Cardiac muscle cell (in vitro differentiated cells and primary cell): ENCODE results near the gene DSP. TPM values are rescaled to one million over a fixed set of nuclear protein-coding genes. Genes with fewer than 3 reads are reported as not detected.

Source experiments
- DNase-seq, 2 donors: peaks; one replicate each; pipeline versions ENCODE4 v3.0.0 to v3.0.0-alpha.2; 2010 to 2017; ENCODE audit warnings: low read depth in 1 of 2, low spot score in 1 of 2
- H3K27ac ChIP-seq: fragments of 200-600 bp; sonication (generic); 2 replicates; pipeline ENCODE4 v1.5.1; 2016
- H3K27me3 ChIP-seq: fragments of 200-600 bp; sonication (generic); 2 replicates; pipeline ENCODE4 v1.6.0; 2016; ENCODE audit warnings: control low read depth
- H3K36me3 ChIP-seq: fragments of 200-600 bp; sonication (generic); 2 replicates; pipeline ENCODE4 v1.5.1; 2016; ENCODE audit warnings: control low read depth
- H3K4me1 ChIP-seq: fragments of 200-600 bp; sonication (generic); 2 replicates; pipeline ENCODE4 v1.8.1; 2017; ENCODE audit warnings: low read depth, mild to moderate bottlenecking, mixed run types
- H3K4me3 ChIP-seq: fragments of 200-600 bp; sonication (generic); 2 replicates; pipeline ENCODE4 v1.5.1; 2016; ENCODE audit warnings: mild to moderate bottlenecking
- H3K9me3 ChIP-seq: fragments of 200-600 bp; sonication (generic); 2 replicates; pipeline ENCODE4 v1.5.1; 2017; ENCODE audit warnings: low read depth, mild to moderate bottlenecking, control low read depth
- CTCF ChIP-seq: IDR thresholded peaks from 2 replicates; pipeline ENCODE4 v1.5.1; 2012; ENCODE audit warnings: low read depth, mild to moderate bottlenecking, low read length
- polyA plus RNA-seq: library from polyadenylated mRNA; unstranded; fragments of >200 nt; fragmentation: Nextera tagmentation; extraction: Ambion mirVana; gene quantifications from 2 replicates; pipeline ENCODE4 v1.2.1, GENCODE V29; 2016
- total RNA-seq: library from RNA; depleted of rRNA; stranded (reverse); fragments of >200 nt; gene quantifications from 2 replicates; pipeline ENCODE4 v1.2.3, GENCODE V29; 2016

Gene DSP
- total and polyA plus RNA-seq, 2 experiments from 2014 or later, result 154 to 362 TPM

GRCh38 chr6:7579851-7580250 is 38.4 kb downstream of the DSP start:
- DNase-seq, result no peak
- H3K9me3 ChIP-seq, result no peaks in the 10 kb centered on the region
- no peak for TF ChIP-seq CTCF
- H3K36me3 ChIP-seq, result peaks cover 98% of the 10 kb centered on the region
- H3K4me3 ChIP-seq, result no peak overlapping the region
- no peak overlapping the region for H3K27ac ChIP-seq
- H3K27me3 ChIP-seq, result no peaks in the 10 kb centered on the region
- H3K4me1 ChIP-seq, result no peaks in the 10 kb centered on the region

- Histone ChIP-seq H3K36me3 (peaks cover 98% of the 10 kb centered on the region), H3K27ac (no peak overlapping the region)
Observed at GRCh38 chr6:7580537-7580926, 39.1 kb downstream of the DSP start.

GRCh38 chr6:7580927-7581618 is 39.6 kb downstream of the DSP start:
- Histone ChIP-seq H3K27me3 (no peaks in the 10 kb centered on the region), H3K27ac (no peak overlapping the region), H3K9me3 (no peaks in the 10 kb centered on the region), H3K36me3 (peaks cover 98% of the 10 kb centered on the region), H3K4me3 (no peak overlapping the region), H3K4me1 (no peaks in the 10 kb centered on the region)
- no peak for DNase-seq
- TF ChIP-seq CTCF, result no peak

More at GRCh38 chr6:7580537-7580926, 39.1 kb downstream of the DSP start:
- no peak overlapping the region for H3K4me3 ChIP-seq
- DNase-seq, result no peak
- TF ChIP-seq CTCF, result no peak
- no peaks in the 10 kb centered on the region for H3K9me3 ChIP-seq
- no peaks in the 10 kb centered on the region for H3K27me3 ChIP-seq
- no peaks in the 10 kb centered on the region for H3K4me1 ChIP-seq

- peaks cover 62% of the 10 kb centered on the region for H3K36me3 ChIP-seq
- DNase-seq, result no peak
- no peak overlapping the region for H3K27ac ChIP-seq
- H3K4me1 ChIP-seq, result peaks cover 4% of the 10 kb centered on the region
- TF ChIP-seq CTCF, result no peak
- H3K9me3 ChIP-seq, result no peaks in the 10 kb centered on the region
- H3K4me3 ChIP-seq, result no peak overlapping the region
- H3K27me3 ChIP-seq, result no peaks in the 10 kb centered on the region
Observed at GRCh38 chr6:7585287-7585930, 43.9 kb downstream of the DSP start.

GRCh38 chr6:7587631-7588100 is 46.2 kb downstream of the DSP start:
- H3K27me3 ChIP-seq, result no peaks in the 10 kb centered on the region
- H3K36me3 ChIP-seq, result peaks cover 42% of the 10 kb centered on the region
- H3K4me3 ChIP-seq, result no peak overlapping the region
- H3K4me1 ChIP-seq, result peaks cover 19% of the 10 kb centered on the region
- TF ChIP-seq CTCF, result no peak
- H3K9me3 ChIP-seq, result no peaks in the 10 kb centered on the region
- H3K27ac ChIP-seq, result peak overlapping the region; percentile 80
- DNase-seq, result peak in 1 of 2 donors; percentile 19
